NCI-H524 treated with DMSO at 0.1 percent for 48 hours (cell line): ENCODE results near the gene MS4A2.
"Not testable (repeated sequence)": the region's sequence is repeated elsewhere in the genome, so short reads cannot be mapped to it uniquely, and the experiment has no call there.

Experiments used
- DNase-seq: peaks from one replicate; lab custom pipeline; 2025; lab: John Stamatoyannopoulos, UW

MS4A2 gene

GRCh38 chr11:60088364-60088763 is at the start of gene MS4A2:
TSS of gene MS4A2 (plus strand) at chr11:60088664. CDS start at chr11:60088766, 102 bp downstream.
- DNase-seq: no peak

- no peak for DNase-seq
Measured at GRCh38 chr11:60040109-60040508, 48.4 kb upstream of the MS4A2 start, which contains the start of gene OOSP2. TSS of gene OOSP2 (plus strand) at chr11:60040409. CDS start at chr11:60040460, 51 bp downstream.

GRCh38 chr11:60050422-60050821 is 38.0 kb upstream of the MS4A2 start:
- not testable (repeated sequence) for DNase-seq

DNA sequence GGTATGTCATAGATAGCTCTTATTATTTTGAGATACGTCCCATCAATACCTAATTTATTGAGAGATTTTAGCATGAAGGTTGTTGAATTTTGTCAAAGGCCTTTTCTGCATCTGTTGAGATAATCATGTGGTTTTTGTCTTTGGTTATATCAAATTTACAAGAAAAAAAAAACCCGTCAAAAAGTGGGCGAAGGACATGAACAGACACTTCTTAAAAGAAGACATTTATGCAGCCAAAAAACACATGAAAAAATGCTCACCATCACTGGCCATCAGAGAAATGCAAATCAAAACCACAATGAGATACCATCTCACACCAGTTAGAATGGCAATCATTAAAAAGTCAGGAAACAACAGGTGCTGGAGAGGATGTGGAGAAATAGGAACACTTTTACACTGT is 37.6 kb upstream of the MS4A2 start:
- not testable (repeated sequence) for DNase-seq

DNA sequence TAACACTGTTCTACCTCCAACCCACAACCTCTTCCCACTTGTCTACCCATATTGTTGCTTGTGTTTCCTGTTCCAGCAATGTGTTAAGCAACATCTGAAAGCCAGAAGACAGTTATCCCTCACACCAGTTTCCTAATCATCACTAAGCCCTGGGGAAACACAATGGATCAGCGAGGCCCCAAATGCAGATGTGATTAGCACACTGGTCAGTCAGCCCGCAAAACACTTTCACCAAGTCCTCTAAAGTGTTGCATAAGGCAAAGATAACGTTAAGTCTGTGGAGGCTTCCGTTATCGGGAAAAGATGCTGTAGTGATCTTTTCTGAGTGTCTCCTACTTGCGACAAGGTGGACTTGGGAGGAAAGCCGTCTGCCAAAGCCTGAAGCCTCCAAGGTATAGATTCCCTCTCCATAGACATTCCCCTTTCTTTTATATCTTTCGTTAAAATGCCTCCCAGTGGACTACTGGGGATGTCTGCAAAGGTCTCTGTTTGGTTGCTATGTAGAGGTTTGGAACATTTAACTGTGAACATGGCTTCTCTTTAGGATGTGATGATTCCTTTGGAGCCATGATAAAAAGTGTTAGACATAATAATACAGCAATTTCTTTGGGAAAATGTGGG is 32.0 kb upstream of the MS4A2 start, which contains the start of gene MS4A3:
Gene MS4A3 (plus strand): TSS at position 317 of the 621 bp plus-strand sequence. CDS start 4,496 bp downstream, outside the sequence.
- no peak for DNase-seq

GRCh38 chr11:60059052-60059451 is 29.4 kb upstream of the MS4A2 start:
- DNase-seq: no peak

DNA sequence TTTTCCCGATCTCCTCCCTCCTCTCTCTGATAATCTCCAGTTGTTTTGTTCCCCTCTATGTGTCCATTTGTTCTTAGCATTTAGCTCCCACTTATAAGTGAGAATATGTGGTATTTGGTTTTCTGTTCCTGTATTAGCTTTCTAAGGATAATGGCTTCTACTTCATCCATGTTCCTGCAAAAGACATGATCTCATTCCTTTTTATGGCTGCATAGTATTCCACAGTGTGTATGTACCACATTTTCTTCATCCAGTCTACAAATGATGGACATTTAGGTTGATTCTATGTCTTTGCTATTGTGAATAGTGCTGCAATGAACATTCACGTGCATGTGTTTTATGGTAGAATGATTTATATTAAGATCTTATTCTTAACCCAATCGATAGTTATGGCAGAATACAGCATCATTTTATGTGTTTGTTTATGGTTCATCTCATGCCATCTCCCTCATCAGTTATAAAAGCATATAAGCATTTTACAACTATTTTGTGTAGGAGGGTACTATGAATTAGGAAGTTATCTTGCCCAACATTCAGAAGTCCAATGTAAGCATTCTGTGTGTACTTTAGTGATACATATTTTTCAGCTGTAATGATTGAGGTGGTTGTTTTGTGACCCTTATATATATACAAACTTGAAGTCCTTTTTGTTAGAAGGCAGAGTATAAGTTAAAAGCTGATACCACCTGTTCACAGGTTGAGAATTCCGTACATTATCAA is 28.8 kb upstream of the MS4A2 start:
- DNase-seq: no peak

- DNase-seq: no peak
Measured at GRCh38 chr11:60064111-60064510, 24.4 kb upstream of the MS4A2 start.

DNA sequence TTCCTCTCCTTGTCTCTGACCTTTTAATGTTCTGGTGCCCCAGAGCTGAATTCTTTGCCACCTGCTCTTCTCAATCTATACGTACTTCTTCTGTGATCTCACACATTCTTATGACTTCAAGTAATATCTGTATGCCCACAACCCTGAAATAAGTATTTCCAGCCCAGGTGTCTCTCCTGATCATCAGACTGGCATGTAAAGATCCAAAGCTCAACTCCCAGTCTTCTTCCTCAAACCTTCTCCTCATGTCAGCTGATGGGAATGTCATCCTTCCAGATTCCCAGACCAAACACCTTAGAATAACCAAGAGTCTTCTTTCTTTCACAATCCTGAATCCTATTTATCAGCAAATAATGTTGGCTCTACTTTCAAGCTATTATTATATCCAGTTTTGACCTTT is 22.7 kb upstream of the MS4A2 start:
- DNase-seq: no peak

DNA sequence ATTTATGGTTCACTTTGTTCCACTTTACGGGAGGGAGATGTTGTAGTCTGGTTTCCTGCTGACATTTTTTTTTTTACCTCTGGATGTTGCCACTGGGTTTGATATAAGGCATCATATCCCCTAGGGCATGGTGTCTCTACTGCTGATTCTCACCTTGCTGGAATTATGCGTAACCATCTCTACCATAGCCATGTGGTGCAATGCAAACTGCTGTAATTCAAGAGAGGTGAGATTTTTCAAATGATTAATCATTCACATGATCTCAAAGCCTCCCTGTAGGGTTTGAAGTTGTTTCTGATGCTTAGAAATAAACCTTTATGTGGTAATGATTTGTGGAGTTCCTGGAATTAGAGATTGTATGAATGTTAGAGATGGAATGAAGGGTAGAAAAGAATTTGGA is 19.0 kb upstream of the MS4A2 start:
- DNase-seq: no peak

DNA sequence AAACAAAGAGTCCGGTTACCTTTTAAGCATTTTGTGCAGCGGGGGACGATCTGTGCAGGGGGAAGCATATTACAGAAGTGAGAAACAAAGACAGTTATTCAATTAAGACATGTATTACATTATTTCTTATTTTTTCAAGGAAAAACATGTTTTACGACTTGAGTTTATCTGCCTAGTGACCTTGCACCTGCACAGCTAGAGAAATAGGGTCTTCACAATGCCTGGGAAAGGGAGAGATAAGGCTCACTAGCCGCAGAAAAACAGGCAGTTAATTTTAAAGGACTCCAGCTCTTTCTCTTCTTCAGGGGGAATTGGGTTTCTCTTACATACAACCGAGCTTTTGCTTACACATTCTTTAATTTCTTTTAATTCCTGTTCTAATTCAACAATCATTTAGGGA is 16.8 kb upstream of the MS4A2 start:
- not testable (repeated sequence) for DNase-seq

DNA sequence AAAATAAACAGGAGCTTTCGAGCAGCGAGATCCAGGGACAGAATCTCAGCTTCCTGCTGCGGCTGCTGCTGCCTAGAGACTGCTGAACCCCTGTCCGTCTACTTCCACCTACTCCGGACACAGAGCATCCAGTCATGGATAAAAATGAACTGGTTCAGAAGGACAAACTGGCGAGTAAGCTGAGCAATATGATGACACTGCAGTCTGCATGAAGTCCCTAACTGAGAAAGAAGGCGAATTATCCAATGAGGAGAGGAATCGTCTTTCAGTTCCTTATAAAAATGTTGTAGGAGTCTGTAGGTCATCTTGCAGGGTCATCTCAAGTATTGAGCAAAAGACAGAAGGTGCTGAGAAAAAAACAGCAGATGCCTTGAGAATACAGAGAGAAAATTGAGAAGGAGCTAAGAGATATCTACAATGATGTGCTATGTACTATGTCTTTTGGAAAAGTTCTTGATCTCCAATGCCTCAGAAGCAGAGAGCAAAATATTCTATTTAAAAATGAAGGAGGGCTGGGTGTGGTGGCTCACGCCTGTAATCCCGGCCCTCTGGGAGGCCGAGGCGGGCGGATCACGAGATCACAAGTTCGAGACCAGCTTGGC is 11.1 kb upstream of the MS4A2 start:
- DNase-seq: no peak

DNA sequence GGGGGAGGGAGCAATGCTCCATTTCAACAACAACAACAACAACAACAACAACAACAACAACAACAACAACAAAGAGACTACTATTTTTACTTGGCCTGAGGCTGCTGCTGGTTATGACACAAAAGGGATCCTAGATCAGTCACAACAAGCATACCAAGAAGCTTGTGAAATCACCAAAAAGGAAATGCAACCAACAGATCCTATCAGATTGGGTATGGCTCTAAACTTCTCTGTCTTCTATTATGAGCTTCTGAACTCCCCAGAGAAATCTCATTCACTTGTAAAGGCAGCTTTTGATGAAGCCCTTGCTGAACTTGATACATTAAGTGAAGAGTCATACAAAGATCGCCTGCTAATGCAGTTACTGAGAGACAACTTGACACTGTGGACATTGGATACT is 10.5 kb upstream of the MS4A2 start:
- no peak for DNase-seq

DNA sequence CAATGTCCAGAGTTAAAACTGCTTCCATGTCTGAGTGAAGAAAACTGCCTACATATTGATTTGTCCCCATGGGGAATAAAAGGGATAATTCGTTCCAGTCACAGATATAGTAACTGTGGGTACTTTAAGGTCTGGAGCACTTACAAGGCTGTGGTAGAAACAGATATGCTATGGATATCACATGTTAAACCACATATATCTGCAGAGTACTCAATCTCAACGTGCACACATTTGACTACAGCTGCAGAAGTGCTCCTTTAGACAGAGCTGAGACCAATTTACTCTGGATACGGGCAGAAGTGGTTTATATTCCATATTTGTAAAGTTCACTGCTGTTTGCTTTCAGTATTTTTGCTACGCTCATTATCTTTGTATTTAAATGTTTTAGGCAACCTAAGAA is 9.7 kb upstream of the MS4A2 start:
- no peak for DNase-seq

DNA sequence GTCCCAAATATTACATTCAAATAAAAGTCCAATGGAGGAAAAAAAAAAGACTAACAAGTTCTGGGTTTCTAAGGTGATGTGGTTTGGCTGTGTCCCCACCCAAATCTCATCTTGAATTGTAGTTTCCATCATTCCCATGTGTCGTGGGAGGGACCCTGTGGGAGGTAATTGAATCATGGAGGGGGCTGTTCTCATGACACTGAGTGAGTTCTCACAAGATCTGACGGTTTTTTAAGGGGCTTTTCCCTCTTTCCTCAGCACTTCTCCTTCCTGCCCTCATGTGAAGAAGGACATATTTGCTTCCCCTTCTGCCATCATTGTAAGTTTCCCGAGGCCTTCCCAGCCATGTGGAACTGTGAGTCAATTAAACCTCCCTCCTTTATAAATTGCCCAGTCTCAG is 7.9 kb upstream of the MS4A2 start:
- DNase-seq: no peak

- no peak for DNase-seq
Measured at GRCh38 chr11:60084631-60085273, 3.7 kb upstream of the MS4A2 start.

- no peak for DNase-seq
Measured at GRCh38 chr11:60085909-60086308, 2.6 kb upstream of the MS4A2 start.

GRCh38 chr11:60087239-60087638 is 1.2 kb upstream of the MS4A2 start:
- no peak for DNase-seq

DNA sequence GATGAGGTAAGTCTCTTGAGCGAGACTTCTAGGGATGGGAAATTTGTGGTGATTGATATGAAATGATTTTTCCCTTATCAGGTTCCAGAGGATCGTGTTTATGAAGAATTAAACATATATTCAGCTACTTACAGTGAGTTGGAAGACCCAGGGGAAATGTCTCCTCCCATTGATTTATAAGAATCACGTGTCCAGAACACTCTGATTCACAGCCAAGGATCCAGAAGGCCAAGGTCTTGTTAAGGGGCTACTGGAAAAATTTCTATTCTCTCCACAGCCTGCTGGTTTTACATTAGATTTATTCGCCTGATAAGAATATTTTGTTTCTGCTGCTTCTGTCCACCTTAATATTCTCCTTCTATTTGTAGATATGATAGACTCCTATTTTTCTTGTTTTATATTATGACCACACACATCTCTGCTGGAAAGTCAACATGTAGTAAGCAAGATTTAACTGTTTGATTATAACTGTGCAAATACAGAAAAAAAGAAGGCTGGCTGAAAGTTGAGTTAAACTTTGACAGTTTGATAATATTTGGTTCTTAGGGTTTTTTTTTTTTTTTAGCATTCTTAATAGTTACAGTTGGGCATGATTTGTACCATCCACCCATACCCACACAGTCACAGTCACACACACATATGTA is 7.1 kb downstream of the MS4A2 start:
- DNase-seq: no peak

- DNase-seq: no peak
Measured at GRCh38 chr11:60097189-60097588, 8.7 kb downstream of the MS4A2 start.

- no peak for DNase-seq
Measured at GRCh38 chr11:60098508-60098907, 10.0 kb downstream of the MS4A2 start.

GRCh38 chr11:60100516-60100915 is 12.1 kb downstream of the MS4A2 start:
- no peak for DNase-seq
